ENCODE results near the gene PTPRN2.

Gene PTPRN2

DNA sequence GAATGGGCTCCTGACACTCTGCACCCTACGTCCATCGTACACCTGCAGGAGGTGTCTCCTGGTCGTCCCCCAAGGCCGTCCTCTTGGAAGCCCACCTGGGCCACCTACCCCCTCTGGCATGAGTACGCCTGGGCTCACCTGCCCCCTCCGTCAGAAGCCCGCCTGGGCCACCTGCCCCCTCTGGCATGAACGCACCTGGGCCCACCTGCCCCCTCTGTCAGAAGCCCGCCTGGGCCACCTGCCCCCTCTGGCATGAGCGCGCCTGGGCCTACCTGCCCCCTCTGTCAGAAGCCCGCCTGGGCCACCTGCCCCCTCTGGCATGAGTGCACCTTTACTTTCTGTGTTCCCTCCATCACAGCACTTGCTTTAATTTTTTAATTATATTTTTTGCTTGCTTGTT lies 401.2 kb downstream of the PTPRN2 start:
- TF ChIP-seq, protein P1, sequence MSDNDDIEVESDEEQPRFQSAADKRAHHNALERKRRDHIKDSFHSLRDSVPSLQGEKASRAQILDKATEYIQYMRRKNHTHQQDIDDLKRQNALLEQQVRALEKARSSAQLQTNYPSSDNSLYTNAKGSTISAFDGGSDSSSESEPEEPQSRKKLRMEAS (IDR thresholded peaks at IDR 0.05; ENCODE audit: low read depth, low read length) = no peak
- TF ChIP-seq MYC (IDR thresholded peaks at IDR 0.05; ENCODE audit: low read depth, low read length) (no peak), POLR2A (IDR thresholded peaks at IDR 0.05; ENCODE audit: extremely low read depth, insufficient read length) (no peak)
- TF ChIP-seq, protein P2, sequence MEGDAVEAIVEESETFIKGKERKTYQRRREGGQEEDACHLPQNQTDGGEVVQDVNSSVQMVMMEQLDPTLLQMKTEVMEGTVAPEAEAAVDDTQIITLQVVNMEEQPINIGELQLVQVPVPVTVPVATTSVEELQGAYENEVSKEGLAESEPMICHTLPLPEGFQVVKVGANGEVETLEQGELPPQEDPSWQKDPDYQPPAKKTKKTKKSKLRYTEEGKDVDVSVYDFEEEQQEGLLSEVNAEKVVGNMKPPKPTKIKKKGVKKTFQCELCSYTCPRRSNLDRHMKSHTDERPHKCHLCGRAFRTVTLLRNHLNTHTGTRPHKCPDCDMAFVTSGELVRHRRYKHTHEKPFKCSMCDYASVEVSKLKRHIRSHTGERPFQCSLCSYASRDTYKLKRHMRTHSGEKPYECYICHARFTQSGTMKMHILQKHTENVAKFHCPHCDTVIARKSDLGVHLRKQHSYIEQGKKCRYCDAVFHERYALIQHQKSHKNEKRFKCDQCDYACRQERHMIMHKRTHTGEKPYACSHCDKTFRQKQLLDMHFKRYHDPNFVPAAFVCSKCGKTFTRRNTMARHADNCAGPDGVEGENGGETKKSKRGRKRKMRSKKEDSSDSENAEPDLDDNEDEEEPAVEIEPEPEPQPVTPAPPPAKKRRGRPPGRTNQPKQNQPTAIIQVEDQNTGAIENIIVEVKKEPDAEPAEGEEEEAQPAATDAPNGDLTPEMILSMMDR (IDR thresholded peaks at IDR 0.05; ENCODE audit: low read depth, low read length) = no peak
- no peak overlapping the region for H3K4me3 ChIP-seq (ENCODE audit: low read depth, low read length)
- DNase-seq (ENCODE audit: low read depth) = no peak

- TF ChIP-seq, protein P1 (IDR thresholded peaks at IDR 0.05; ENCODE audit: low read depth, low read length) = no peak
- TF ChIP-seq POLR2A (IDR thresholded peaks at IDR 0.05; ENCODE audit: extremely low read depth, insufficient read length) = no peak
- no peak for TF ChIP-seq MYC (IDR thresholded peaks at IDR 0.05; ENCODE audit: low read depth, low read length)
- TF ChIP-seq, protein P2 (IDR thresholded peaks at IDR 0.05; ENCODE audit: low read depth, low read length) = no peak
- no peak overlapping the region for H3K4me3 ChIP-seq (ENCODE audit: low read depth, low read length)
- DNase-seq (ENCODE audit: low read depth) = no peak
Observed at GRCh38 chr7:158185653-158186052, 402.0 kb downstream of the PTPRN2 start.

GRCh38 chr7:158183431-158183830 lies 404.2 kb downstream of the PTPRN2 start:
- TF ChIP-seq MYC (IDR thresholded peaks at IDR 0.05; ENCODE audit: low read depth, low read length) (no peak), POLR2A (IDR thresholded peaks at IDR 0.05; ENCODE audit: extremely low read depth, insufficient read length) (no peak)
- TF ChIP-seq, protein P1 (IDR thresholded peaks at IDR 0.05; ENCODE audit: low read depth, low read length) = no peak
- TF ChIP-seq, protein P2 (IDR thresholded peaks at IDR 0.05; ENCODE audit: low read depth, low read length) = no peak

DNA sequence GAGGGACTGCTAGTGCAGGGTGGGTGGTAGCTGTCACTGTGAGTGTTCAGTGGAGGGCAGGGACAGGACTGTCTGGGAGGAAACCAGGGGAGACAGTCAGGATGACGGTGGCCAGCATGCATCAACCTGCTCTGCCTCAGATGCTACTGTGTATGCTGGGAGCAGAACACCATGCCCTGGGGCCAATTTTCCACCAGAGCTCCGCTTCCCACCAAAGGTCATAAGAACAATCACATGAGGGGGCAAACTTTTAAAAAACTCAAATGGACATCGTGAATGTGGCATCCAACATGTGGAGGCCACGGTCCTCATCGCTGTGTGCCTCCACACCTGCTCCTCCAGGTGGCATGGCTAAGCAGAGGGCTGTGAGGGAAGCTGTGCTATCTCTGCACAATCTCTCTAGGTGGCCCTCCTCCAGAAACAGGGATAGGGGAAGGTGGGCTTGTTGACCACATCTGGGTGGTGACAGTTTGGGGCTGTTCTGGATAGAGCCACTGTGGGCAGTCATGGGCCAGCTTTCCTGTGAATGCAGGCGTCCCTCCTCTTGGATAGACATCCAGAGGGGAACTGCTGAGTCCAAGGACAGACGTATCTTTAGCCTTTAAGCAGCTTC lies 411.0 kb downstream of the PTPRN2 start:
- DNase-seq (ENCODE audit: low read depth) = no peak
- TF ChIP-seq, protein P2 (IDR thresholded peaks at IDR 0.05; ENCODE audit: low read depth, low read length) = no peak
- TF ChIP-seq, protein P1 (IDR thresholded peaks at IDR 0.05; ENCODE audit: low read depth, low read length) = no peak
- TF ChIP-seq POLR2A (IDR thresholded peaks at IDR 0.05; ENCODE audit: extremely low read depth, insufficient read length) (no peak), MYC (IDR thresholded peaks at IDR 0.05; ENCODE audit: low read depth, low read length) (no peak)
- H3K4me3 ChIP-seq (ENCODE audit: low read depth, low read length) = no peak overlapping the region

More at GRCh38 chr7:158183431-158183830, 404.2 kb downstream of the PTPRN2 start:
- no peak for DNase-seq (ENCODE audit: low read depth)
- H3K4me3 ChIP-seq (ENCODE audit: low read depth, low read length) = no peak overlapping the region

DNA sequence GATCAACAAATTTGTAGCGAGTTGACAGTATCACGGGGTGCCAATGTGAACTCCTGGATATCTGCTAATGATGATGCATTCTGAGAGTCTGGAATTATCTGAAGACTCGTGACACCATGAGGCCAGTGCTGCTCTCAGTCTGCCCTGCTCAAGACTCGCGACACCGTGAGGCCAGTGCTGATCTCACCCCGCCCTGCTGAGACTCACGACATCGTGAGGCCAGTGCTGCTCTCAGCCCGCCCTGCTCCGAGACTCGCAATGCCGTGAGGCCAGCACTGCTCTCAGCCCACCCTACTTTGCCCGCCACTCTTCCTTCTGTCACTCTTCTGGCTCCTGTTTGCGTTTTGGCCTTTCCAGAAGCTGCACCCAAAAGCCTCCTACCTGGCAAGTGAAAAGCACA lies 411.8 kb downstream of the PTPRN2 start:
- H3K4me3 ChIP-seq (ENCODE audit: low read depth, low read length) = no peak overlapping the region
- TF ChIP-seq, protein P2 (IDR thresholded peaks at IDR 0.05; ENCODE audit: low read depth, low read length) = no peak
- no peak for DNase-seq (ENCODE audit: low read depth)

GRCh38 chr7:158174947-158175346 lies 412.7 kb downstream of the PTPRN2 start:
- no peak overlapping the region for H3K4me3 ChIP-seq (ENCODE audit: low read depth, low read length)
- TF ChIP-seq POLR2A (IDR thresholded peaks at IDR 0.05; ENCODE audit: extremely low read depth, insufficient read length) = no peak
- TF ChIP-seq, protein P1 (IDR thresholded peaks at IDR 0.05; ENCODE audit: low read depth, low read length) = no peak
- no peak for TF ChIP-seq MYC (IDR thresholded peaks at IDR 0.05; ENCODE audit: low read depth, low read length)
- TF ChIP-seq, protein P2 (IDR thresholded peaks at IDR 0.05; ENCODE audit: low read depth, low read length) = no peak

More at GRCh38 chr7:158174947-158175346, 412.7 kb downstream of the PTPRN2 start:
- no peak for DNase-seq (ENCODE audit: low read depth)
